ENCODE measurements around the gene CXCR1. TPM values are rescaled to one million over a fixed set of nuclear protein-coding genes. Genes with fewer than 3 reads are reported as not detected.

Gene CXCR1
- total RNA-seq, 2 donors from 2014 or later: not detected

DNA sequence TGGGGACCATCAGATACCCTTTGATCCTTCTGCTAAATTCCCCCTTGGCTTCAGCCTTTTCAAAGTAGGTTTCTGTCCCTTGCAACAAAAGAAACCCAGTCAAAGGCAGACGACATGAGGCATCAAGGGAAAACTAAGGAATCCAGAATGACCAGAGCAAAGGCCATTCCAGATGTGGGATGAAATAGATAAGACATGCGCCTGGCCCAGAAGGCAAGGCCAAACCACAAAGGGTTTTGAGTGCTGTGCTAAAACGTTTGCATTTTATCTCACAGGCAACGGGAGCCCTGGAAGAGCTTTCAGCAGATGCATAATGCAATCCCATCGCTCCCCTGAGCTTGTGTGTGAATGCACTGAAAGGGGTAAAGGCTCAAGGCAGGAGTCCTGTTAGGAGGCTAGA lies 17.7 kb downstream of the CXCR1 start:
- Mint-ChIP-seq H3K36me3 (ENCODE audit: insufficient read depth in 2 of 2) (no peaks in the 10 kb centered on the region), H3K27me3 (ENCODE audit: low read depth) (peaks cover 7% of the 10 kb centered on the region), H3K4me1 (ENCODE audit: low read depth) (peaks cover 5% of the 10 kb centered on the region), H3K9me3 (no peaks in the 10 kb centered on the region), H3K4me3 (no peak overlapping the region), H3K27ac (no peak overlapping the region)
- ATAC-seq (replicated peaks in 1 of 2) (no peak), DNase-seq (no peak)

GRCh38 chr2:218146056-218146455 lies 20.7 kb downstream of the CXCR1 start:
- Mint-ChIP-seq H3K27ac (no peak overlapping the region), H3K36me3 (ENCODE audit: insufficient read depth in 2 of 2) (no peaks in the 10 kb centered on the region), H3K4me3 (no peak overlapping the region), H3K4me1 (ENCODE audit: low read depth) (no peaks in the 10 kb centered on the region), H3K27me3 (ENCODE audit: low read depth) (peaks cover 7% of the 10 kb centered on the region), H3K9me3 (peaks cover 0 to 1% of the 10 kb centered on the region in 2 donors)
- ATAC-seq (replicated peaks in 1 of 2): no peak
- DNase-seq: no peak

GRCh38 chr2:218145124-218145523 lies 21.6 kb downstream of the CXCR1 start:
- peaks cover 12% of the 10 kb centered on the region for H3K27me3 Mint-ChIP-seq (ENCODE audit: low read depth)
- no peak overlapping the region for H3K4me3 Mint-ChIP-seq
- ATAC-seq (replicated peaks in 1 of 2): no peak
- no peak overlapping the region for H3K27ac Mint-ChIP-seq
- peaks cover 0 to 1% of the 10 kb centered on the region in 2 donors for H3K9me3 Mint-ChIP-seq
- no peak for DNase-seq
- H3K36me3 Mint-ChIP-seq (ENCODE audit: insufficient read depth in 2 of 2): no peaks in the 10 kb centered on the region
- H3K4me1 Mint-ChIP-seq (ENCODE audit: low read depth): no peaks in the 10 kb centered on the region

- no peak for ATAC-seq (replicated peaks in 1 of 2)
- no peaks in the 10 kb centered on the region for H3K9me3 Mint-ChIP-seq
- DNase-seq: no peak
- H3K27me3 Mint-ChIP-seq (ENCODE audit: low read depth): peaks cover 35% of the 10 kb centered on the region
- H3K36me3 Mint-ChIP-seq (ENCODE audit: insufficient read depth in 2 of 2): no peaks in the 10 kb centered on the region
- H3K4me1 Mint-ChIP-seq (ENCODE audit: low read depth): no peaks in the 10 kb centered on the region
- no peak overlapping the region for H3K27ac Mint-ChIP-seq
- H3K4me3 Mint-ChIP-seq: no peak overlapping the region
Observed at GRCh38 chr2:218138047-218138446, 28.7 kb downstream of the CXCR1 start.

GRCh38 chr2:218137514-218137913 lies 29.2 kb downstream of the CXCR1 start:
- Mint-ChIP-seq H3K27ac (no peak overlapping the region), H3K4me3 (no peak overlapping the region), H3K9me3 (no peaks in the 10 kb centered on the region), H3K4me1 (ENCODE audit: low read depth) (no peaks in the 10 kb centered on the region), H3K27me3 (ENCODE audit: low read depth) (peaks cover 35% of the 10 kb centered on the region), H3K36me3 (ENCODE audit: insufficient read depth in 2 of 2) (no peaks in the 10 kb centered on the region)
- ATAC-seq (replicated peaks in 1 of 2) (no peak), DNase-seq (no peak)

GRCh38 chr2:218130822-218131221 lies 35.9 kb downstream of the CXCR1 start:
- H3K27me3 Mint-ChIP-seq (ENCODE audit: low read depth): peaks cover 28% of the 10 kb centered on the region
- no peaks in the 10 kb centered on the region for H3K36me3 Mint-ChIP-seq (ENCODE audit: insufficient read depth in 2 of 2)
- peaks cover 4% of the 10 kb centered on the region for H3K4me1 Mint-ChIP-seq (ENCODE audit: low read depth)
- DNase-seq (no peak), ATAC-seq (replicated peaks in 1 of 2) (no peak)
- no peak overlapping the region for H3K4me3 Mint-ChIP-seq
- H3K27ac Mint-ChIP-seq: no peak overlapping the region
- H3K9me3 Mint-ChIP-seq: no peaks in the 10 kb centered on the region

- Mint-ChIP-seq H3K36me3 (ENCODE audit: insufficient read depth in 2 of 2) (no peaks in the 10 kb centered on the region), H3K27ac (no peak overlapping the region)
- ATAC-seq (replicated peaks in 1 of 2): no peak
Observed at GRCh38 chr2:218130377-218130776, 36.4 kb downstream of the CXCR1 start.

DNA sequence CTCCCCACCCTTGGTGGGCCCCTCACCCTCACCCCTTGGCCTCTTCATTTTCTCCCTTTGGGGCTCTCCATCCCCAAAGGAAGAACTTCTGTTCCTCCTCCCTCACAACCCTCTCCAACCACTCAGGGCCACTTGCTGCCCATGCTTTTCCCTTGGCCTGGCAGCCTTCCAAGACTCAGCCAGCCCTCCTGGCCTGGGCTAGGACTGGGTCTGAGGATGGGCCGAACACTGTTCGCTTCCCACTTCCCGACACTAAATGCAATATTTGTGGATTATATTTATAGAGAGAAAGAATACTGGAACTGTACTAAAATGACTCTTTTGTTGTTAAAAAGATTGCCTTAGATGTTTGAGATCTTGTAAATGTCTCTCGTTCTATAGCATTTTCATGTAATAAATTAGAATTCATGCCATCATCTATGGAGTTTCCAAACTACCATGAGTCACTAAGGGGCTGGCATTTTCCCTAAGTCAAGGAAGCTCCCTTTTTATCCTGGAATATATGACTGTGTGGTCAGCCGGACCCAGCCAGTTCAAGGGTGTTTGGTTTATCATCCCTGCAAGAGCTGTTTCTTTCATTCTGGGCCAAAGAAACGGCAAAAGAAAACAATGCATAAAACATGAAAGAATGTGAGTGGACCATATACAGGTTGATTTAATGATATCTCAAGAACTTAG lies 37.2 kb downstream of the CXCR1 start:
- Mint-ChIP-seq H3K9me3 (no peaks in the 10 kb centered on the region), H3K36me3 (ENCODE audit: insufficient read depth in 2 of 2) (no peaks in the 10 kb centered on the region), H3K27ac (no peak overlapping the region), H3K4me3 (no peak overlapping the region), H3K4me1 (ENCODE audit: low read depth) (peaks cover 10% of the 10 kb centered on the region), H3K27me3 (ENCODE audit: low read depth) (peaks cover 29% of the 10 kb centered on the region)
- ATAC-seq (replicated peaks in 1 of 2) (no peak), DNase-seq (no peak)

More at GRCh38 chr2:218130377-218130776, 36.4 kb downstream of the CXCR1 start:
- no peaks in the 10 kb centered on the region for H3K9me3 Mint-ChIP-seq
- peaks cover 28% of the 10 kb centered on the region for H3K27me3 Mint-ChIP-seq (ENCODE audit: low read depth)
- H3K4me3 Mint-ChIP-seq: no peak overlapping the region
- peaks cover 8% of the 10 kb centered on the region for H3K4me1 Mint-ChIP-seq (ENCODE audit: low read depth)
- no peak for DNase-seq

- Mint-ChIP-seq H3K4me1 (ENCODE audit: low read depth) (peaks cover 10% of the 10 kb centered on the region), H3K9me3 (no peaks in the 10 kb centered on the region), H3K27ac (no peak overlapping the region), H3K36me3 (ENCODE audit: insufficient read depth in 2 of 2) (no peaks in the 10 kb centered on the region), H3K27me3 (ENCODE audit: low read depth) (peaks cover 29% of the 10 kb centered on the region), H3K4me3 (no peak overlapping the region)
- ATAC-seq (replicated peaks in 1 of 2) (no peak), DNase-seq (no peak)
Observed at GRCh38 chr2:218128781-218129457, 37.8 kb downstream of the CXCR1 start.

DNA sequence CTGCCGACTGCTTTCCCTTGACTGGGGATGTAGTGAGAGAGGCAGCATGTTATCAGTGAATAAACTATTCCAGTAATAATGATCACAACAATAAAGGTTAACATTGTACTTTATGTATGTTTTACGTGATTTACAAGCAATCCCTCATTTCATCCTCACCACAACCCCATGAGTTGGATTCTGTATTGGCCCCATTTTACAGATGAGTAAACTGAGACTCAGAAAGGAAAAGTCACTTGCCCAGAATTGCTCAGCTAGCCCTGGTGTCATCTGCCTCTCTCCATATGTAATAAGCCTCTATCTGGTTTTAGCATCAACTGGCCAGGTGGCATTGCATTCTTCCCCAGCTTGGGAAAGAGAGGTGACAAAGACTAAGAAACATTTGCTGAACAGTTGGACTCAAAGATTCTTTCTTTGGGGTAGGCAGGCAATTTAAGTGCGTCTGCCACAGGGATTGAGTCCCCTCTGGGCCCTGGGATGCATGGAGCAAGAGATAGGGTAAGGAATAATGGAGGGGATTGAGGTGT lies 38.8 kb downstream of the CXCR1 start:
- DNase-seq (no peak), ATAC-seq (replicated peaks in 1 of 2) (no peak)
- Mint-ChIP-seq H3K4me1 (ENCODE audit: low read depth) (peaks cover 10% of the 10 kb centered on the region), H3K36me3 (ENCODE audit: insufficient read depth in 2 of 2) (no peaks in the 10 kb centered on the region), H3K9me3 (no peaks in the 10 kb centered on the region), H3K4me3 (no peak overlapping the region), H3K27ac (no peak overlapping the region), H3K27me3 (ENCODE audit: low read depth) (peaks cover 29% of the 10 kb centered on the region)

GRCh38 chr2:218125626-218126080 lies 41.1 kb downstream of the CXCR1 start, which contains the start of gene CXCR2:
TSS of gene CXCR2 (plus strand) at chr2:218126028. CDS start at chr2:218134802, 8,774 bp downstream.
- no peak for DNase-seq
- Mint-ChIP-seq H3K4me3 (peak within 1 kb of the TSS; percentile 29 to 42), H3K27me3 (ENCODE audit: low read depth) (peaks cover 32% of the 10 kb centered on the region), H3K27ac (no peak within 1 kb of the TSS), H3K9me3 (peaks cover 0 to 3% of the 10 kb centered on the region in 2 donors), H3K4me1 (ENCODE audit: low read depth) (peaks cover 10% of the 10 kb centered on the region), H3K36me3 (ENCODE audit: insufficient read depth in 2 of 2) (peaks cover 0 to 2% of the 10 kb centered on the region in 2 donors)
- ATAC-seq (replicated peaks in 1 of 2): no peak

DNA sequence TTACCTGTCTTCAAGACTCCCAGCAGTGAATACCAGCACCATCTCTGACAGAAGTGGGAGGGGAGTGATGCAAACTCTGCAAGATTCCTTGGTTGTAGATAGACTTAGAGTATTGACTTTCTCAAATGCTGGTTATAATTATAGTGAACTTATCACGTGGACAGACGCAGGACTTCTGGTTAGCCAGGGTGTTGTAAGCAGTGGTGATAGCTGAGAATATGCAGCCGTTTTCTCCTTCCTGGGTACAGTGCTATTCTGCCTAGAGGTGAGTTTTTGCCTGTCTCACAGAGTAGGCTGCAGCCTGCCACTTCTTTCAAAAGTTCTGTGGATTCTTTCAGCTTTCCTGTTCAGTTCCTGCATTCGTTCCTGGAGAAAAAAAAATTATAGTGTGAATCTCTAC lies 41.7 kb downstream of the CXCR1 start:
- DNase-seq: no peak
- peaks cover 37% of the 10 kb centered on the region for H3K27me3 Mint-ChIP-seq (ENCODE audit: low read depth)
- H3K4me1 Mint-ChIP-seq (ENCODE audit: low read depth): peaks cover 10% of the 10 kb centered on the region
- no peak overlapping the region for H3K4me3 Mint-ChIP-seq
- peaks cover 0 to 2% of the 10 kb centered on the region in 2 donors for H3K36me3 Mint-ChIP-seq (ENCODE audit: insufficient read depth in 2 of 2)
- H3K9me3 Mint-ChIP-seq: peaks cover 0 to 6% of the 10 kb centered on the region in 2 donors
- ATAC-seq (replicated peaks in 1 of 2): no peak
- H3K27ac Mint-ChIP-seq: no peak overlapping the region

GRCh38 chr2:218123986-218124385 lies 42.8 kb downstream of the CXCR1 start:
- Mint-ChIP-seq H3K4me1 (ENCODE audit: low read depth) (peaks cover 10% of the 10 kb centered on the region), H3K36me3 (ENCODE audit: insufficient read depth in 2 of 2) (peaks cover 0 to 2% of the 10 kb centered on the region in 2 donors), H3K9me3 (peaks cover 0 to 6% of the 10 kb centered on the region in 2 donors), H3K4me3 (no peak overlapping the region), H3K27me3 (ENCODE audit: low read depth) (peaks cover 32% of the 10 kb centered on the region), H3K27ac (no peak overlapping the region)
- no peak for ATAC-seq (replicated peaks in 1 of 2)
- no peak for DNase-seq
